ENCODE measurements around the gene KDM3B. TPM values are rescaled to one million over a fixed set of nuclear protein-coding genes. Genes with fewer than 3 reads are reported as not detected.

KDM3B gene
- total RNA-seq, 1 donor from 2014 or later, result 101 TPM

DNA sequence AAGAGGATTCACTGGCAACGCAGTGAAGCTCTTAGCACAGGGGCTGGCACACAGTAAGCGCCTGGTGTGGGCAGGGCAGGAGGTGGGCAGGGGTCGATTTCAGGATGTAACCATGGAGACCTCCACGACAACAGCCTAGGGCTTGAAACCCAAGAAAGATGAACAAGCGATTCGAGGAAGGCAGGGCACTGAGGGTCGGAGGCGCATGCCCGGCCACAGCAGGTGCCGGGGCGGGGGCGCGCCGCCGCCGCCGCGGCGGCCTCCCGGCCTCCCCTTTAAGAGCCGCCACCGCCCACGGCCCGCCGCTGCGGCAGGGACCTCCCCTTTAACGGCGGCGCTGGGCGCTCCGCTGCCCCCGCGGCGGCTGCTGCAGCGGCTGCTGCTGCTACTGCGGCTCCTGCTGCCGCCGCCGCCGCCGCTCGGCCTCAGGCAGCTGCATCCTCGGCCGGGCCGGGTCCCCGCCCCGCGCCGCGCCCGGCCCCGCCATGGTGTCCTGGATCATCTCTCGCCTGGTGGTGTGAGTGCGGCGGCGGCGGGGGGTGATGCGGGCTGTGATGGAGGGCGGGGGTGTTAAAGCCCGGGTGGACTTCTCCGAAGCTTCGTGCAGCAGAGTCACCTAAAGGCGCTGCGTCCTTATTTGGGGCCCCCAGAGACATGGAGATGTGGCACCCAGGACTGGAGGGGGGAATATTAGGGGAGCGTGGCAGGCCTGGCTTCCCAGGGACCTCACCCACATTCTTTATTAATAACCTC is 86.4 kb downstream of the KDM3B start, which contains the start of gene REEP2:
TSS of gene REEP2 (plus strand) at position 334 of the 753 bp plus-strand sequence. CDS start at position 486, 152 bp downstream.
- TF ChIP-seq, protein P1, sequence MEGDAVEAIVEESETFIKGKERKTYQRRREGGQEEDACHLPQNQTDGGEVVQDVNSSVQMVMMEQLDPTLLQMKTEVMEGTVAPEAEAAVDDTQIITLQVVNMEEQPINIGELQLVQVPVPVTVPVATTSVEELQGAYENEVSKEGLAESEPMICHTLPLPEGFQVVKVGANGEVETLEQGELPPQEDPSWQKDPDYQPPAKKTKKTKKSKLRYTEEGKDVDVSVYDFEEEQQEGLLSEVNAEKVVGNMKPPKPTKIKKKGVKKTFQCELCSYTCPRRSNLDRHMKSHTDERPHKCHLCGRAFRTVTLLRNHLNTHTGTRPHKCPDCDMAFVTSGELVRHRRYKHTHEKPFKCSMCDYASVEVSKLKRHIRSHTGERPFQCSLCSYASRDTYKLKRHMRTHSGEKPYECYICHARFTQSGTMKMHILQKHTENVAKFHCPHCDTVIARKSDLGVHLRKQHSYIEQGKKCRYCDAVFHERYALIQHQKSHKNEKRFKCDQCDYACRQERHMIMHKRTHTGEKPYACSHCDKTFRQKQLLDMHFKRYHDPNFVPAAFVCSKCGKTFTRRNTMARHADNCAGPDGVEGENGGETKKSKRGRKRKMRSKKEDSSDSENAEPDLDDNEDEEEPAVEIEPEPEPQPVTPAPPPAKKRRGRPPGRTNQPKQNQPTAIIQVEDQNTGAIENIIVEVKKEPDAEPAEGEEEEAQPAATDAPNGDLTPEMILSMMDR (IDR thresholded peaks at IDR 0.05; ENCODE audit: unreplicated experiment), result no peak
- H3K9me3 Mint-ChIP-seq (ENCODE audit: unreplicated experiment), result no peaks in the 10 kb centered on the region
- H3K4me3 Mint-ChIP-seq (ENCODE audit: unreplicated experiment), result peak within 1 kb of the TSS; percentile 92
- H3K27ac Mint-ChIP-seq (ENCODE audit: unreplicated experiment), result peak within 1 kb of the TSS; percentile 76
- peaks cover 9% of the 10 kb centered on the region for H3K27me3 Mint-ChIP-seq (ENCODE audit: unreplicated experiment)
- DNase-seq (ENCODE audit: low spot score), result peak; percentile 65
- H3K4me1 Mint-ChIP-seq (ENCODE audit: unreplicated experiment), result peaks cover 26% of the 10 kb centered on the region
- peaks cover 32% of the 10 kb centered on the region for H3K36me3 Mint-ChIP-seq (ENCODE audit: low read depth, unreplicated experiment)

DNA sequence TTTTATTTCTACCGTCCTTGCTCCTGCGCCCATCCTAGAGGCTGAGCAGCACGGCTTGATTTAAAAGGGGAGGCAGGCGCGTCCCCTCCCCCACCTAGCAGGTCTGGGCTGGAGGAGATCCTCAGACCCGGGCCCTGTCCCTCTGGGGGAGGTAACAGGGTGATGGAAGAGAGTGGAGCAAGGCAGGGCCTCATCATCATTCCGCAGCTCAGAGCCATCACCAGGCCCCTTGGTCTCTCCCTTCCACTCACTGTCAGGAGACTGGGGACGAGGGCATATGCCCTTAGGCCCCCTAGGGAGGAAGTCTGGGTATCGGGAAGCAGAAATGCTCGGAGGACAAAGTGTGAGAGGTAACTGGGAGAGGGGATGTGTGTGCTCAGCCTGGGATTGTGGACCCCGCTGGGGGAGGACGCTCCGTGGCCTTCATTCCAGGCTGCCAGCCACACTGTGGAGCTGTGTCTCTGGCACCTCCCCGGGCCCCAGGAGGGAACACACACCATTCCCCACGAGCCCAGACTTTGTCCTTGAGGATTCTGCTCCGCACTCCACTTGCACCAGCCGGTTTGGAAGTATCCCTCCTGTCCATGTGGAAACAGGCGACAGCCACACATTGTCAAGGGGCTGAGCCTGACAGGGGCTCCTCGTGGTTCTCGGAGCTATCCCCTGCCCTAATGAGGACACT is 87.1 kb downstream of the KDM3B start:
- Mint-ChIP-seq H3K36me3 (ENCODE audit: low read depth, unreplicated experiment) (peaks cover 28% of the 10 kb centered on the region), H3K9me3 (ENCODE audit: unreplicated experiment) (no peaks in the 10 kb centered on the region), H3K4me3 (ENCODE audit: unreplicated experiment) (peak overlapping the region; percentile 91), H3K4me1 (ENCODE audit: unreplicated experiment) (peaks cover 26% of the 10 kb centered on the region), H3K27me3 (ENCODE audit: unreplicated experiment) (peaks cover 9% of the 10 kb centered on the region), H3K27ac (ENCODE audit: unreplicated experiment) (no peak overlapping the region)
- DNase-seq (ENCODE audit: low spot score), result no peak
- TF ChIP-seq, protein P1 (IDR thresholded peaks at IDR 0.05; ENCODE audit: unreplicated experiment), result no peak

GRCh38 chr5:138440159-138441073 is 87.9 kb downstream of the KDM3B start:
- no peak for DNase-seq (ENCODE audit: low spot score)
- H3K36me3 Mint-ChIP-seq (ENCODE audit: low read depth, unreplicated experiment), result peaks cover 24% of the 10 kb centered on the region
- H3K27ac Mint-ChIP-seq (ENCODE audit: unreplicated experiment), result no peak overlapping the region

GRCh38 chr5:138441221-138441620 is 88.7 kb downstream of the KDM3B start:
- DNase-seq (ENCODE audit: low spot score), result no peak
- peaks cover 9% of the 10 kb centered on the region for H3K27me3 Mint-ChIP-seq (ENCODE audit: unreplicated experiment)
- H3K9me3 Mint-ChIP-seq (ENCODE audit: unreplicated experiment), result no peaks in the 10 kb centered on the region
- TF ChIP-seq, protein P1 (IDR thresholded peaks at IDR 0.05; ENCODE audit: unreplicated experiment), result no peak
- no peak overlapping the region for H3K4me3 Mint-ChIP-seq (ENCODE audit: unreplicated experiment)
- H3K27ac Mint-ChIP-seq (ENCODE audit: unreplicated experiment), result no peak overlapping the region
- peaks cover 17% of the 10 kb centered on the region for H3K36me3 Mint-ChIP-seq (ENCODE audit: low read depth, unreplicated experiment)
- peaks cover 26% of the 10 kb centered on the region for H3K4me1 Mint-ChIP-seq (ENCODE audit: unreplicated experiment)

More at GRCh38 chr5:138440159-138441073, 87.9 kb downstream of the KDM3B start:
- Mint-ChIP-seq H3K27me3 (ENCODE audit: unreplicated experiment) (peaks cover 9% of the 10 kb centered on the region), H3K4me1 (ENCODE audit: unreplicated experiment) (peaks cover 26% of the 10 kb centered on the region), H3K9me3 (ENCODE audit: unreplicated experiment) (no peaks in the 10 kb centered on the region), H3K4me3 (ENCODE audit: unreplicated experiment) (peak overlapping the region; percentile 91)
- TF ChIP-seq, protein P1 (IDR thresholded peaks at IDR 0.05; ENCODE audit: unreplicated experiment), result no peak
